SU-DHL-6 (cell line): ENCODE measurements around the gene SCRG1.
A peak's percentile ranks its signal among the peaks of the same experiment; 100 is the strongest.

ENCODE experiments used
- H2AFZ ChIP-seq: fragments of 200-600 bp; sonication (generic); 2 replicates; pipeline ENCODE4 v1.6.1; 2014; ENCODE audit warnings: low read depth, mild to moderate bottlenecking, moderate library complexity, mixed read lengths, antibody characterized with exemption, low read length; ENCODE audit not compliant: severe bottlenecking
- H3F3A ChIP-seq: fragments of 200-600 bp; shearing (Covaris generic); 2 replicates; pipeline ENCODE4 v1.6.0; 2016; ENCODE audit warnings: antibody characterized with exemption, mild to moderate bottlenecking; ENCODE audit not compliant: insufficient read depth
- H3K27ac ChIP-seq: fragments of 200-600 bp; sonication (generic); 2 replicates; pipeline ENCODE4 v1.5.1; 2016; ENCODE audit warnings: low read depth, mild to moderate bottlenecking, low read length, moderate library complexity, mixed read lengths
- H3K27me3 ChIP-seq: fragments of 200-600 bp; sonication (generic), shearing (Covaris generic); 2 replicates; pipeline ENCODE4 v1.6.0; 2014; ENCODE audit warnings: mild to moderate bottlenecking, low read length
- H3K36me3 ChIP-seq: fragments of 200-600 bp; sonication (generic); 2 replicates; pipeline ENCODE4 v1.6.1; 2014; ENCODE audit warnings: mild to moderate bottlenecking, low read length, mixed read lengths
- H3K4me2 ChIP-seq: fragments of 300-600, 200-600 bp; shearing (Covaris generic), sonication (generic); 2 replicates; pipeline ENCODE4 v1.6.0; 2014; ENCODE audit warnings: low read length, low read depth, mild to moderate bottlenecking; ENCODE audit not compliant: poor library complexity, severe bottlenecking
- H3K4me3 ChIP-seq: fragments of 200-600 bp; sonication (generic); 2 replicates; pipeline ENCODE4 v1.5.1; 2014; ENCODE audit warnings: antibody characterized with exemption, low read length, mild to moderate bottlenecking, mixed read lengths; ENCODE audit not compliant: insufficient read depth, poor library complexity, severe bottlenecking
- H3K79me2 ChIP-seq: fragments of 200-600 bp; sonication (generic); 2 replicates; pipeline ENCODE4 v1.6.1; 2014; ENCODE audit warnings: mild to moderate bottlenecking, low read length, moderate library complexity; ENCODE audit not compliant: insufficient read depth
- H3K9ac ChIP-seq: fragments of 200-600 bp; sonication (generic); 2 replicates; pipeline ENCODE4 v1.7.0; 2014; ENCODE audit warnings: mild to moderate bottlenecking, low read length
- H3K9me2 ChIP-seq: fragments of 200-600 bp; sonication (generic); replicated peaks from 2 replicates; pipeline ENCODE4 v1.6.1; 2014; ENCODE audit warnings: low read length; ENCODE audit not compliant: insufficient read depth
- H3K9me3 ChIP-seq: fragments of 200-600 bp; sonication (generic); 2 replicates; pipeline ENCODE4 v1.6.1; 2014; ENCODE audit warnings: low read length, mixed read lengths; ENCODE audit not compliant: insufficient read depth
- H4K20me1 ChIP-seq: fragments of 200-600 bp; sonication (generic); 2 replicates; pipeline ENCODE4 v1.6.1; 2014; ENCODE audit warnings: low read depth, mild to moderate bottlenecking, antibody characterized with exemption, low read length, moderate library complexity, mixed read lengths
- EZH2phosphoT487 ChIP-seq: fragments of 200-600 bp; sonication (generic), shearing (Covaris generic); conservative IDR thresholded peaks from 2 replicates; pipeline ENCODE4 v1.6.1; 2018; ENCODE audit warnings: mild to moderate bottlenecking, antibody characterized with exemption, low read length, moderate library complexity, mixed read lengths
- TF ChIP-seq, protein P1 (sequence below): fragments of 200-600 bp; sonication (generic); IDR thresholded peaks from one replicate; pipeline ENCODE4 v1.5.1; 2017; ENCODE audit warnings: antibody characterized with exemption, mild to moderate bottlenecking, low read length, moderate library complexity; ENCODE audit not compliant: insufficient read depth, poor library complexity, severe bottlenecking

SCRG1 gene

DNA sequence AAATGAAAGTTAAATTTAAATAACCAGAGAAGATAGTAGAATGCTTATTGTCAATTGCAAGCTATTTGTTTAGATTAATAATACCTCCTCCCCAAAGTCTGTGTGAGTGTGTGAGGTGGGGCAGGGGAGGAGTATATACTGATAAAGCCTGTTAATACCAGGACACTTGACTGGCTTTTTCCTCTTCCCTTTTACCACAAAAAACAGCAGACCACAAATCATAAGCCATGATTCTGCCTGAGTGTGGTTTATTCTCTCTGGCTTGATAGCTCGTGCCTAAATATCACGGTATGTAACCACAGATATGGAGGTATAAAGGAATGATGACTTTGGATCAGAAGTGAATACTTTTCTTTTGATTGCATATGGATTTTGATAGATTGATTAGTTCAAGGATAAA, 21.9 kb upstream of the SCRG1 start:
- Histone ChIP-seq H3K9me2 (no peaks in the 10 kb centered on the region), H3F3A (no peaks in the 10 kb centered on the region), H3K79me2 (no peaks in the 10 kb centered on the region), H4K20me1 (no peaks in the 10 kb centered on the region), H3K4me2 (no peak overlapping the region), H3K9ac (no peak overlapping the region), H3K27me3 (no peaks in the 10 kb centered on the region), H3K36me3 (no peaks in the 10 kb centered on the region), H2AFZ (no peak overlapping the region), H3K27ac (no peak overlapping the region), H3K9me3 (no peaks in the 10 kb centered on the region), H3K4me3 (no peak overlapping the region)
- no peak for TF ChIP-seq EZH2phosphoT487
- TF ChIP-seq, protein P1, sequence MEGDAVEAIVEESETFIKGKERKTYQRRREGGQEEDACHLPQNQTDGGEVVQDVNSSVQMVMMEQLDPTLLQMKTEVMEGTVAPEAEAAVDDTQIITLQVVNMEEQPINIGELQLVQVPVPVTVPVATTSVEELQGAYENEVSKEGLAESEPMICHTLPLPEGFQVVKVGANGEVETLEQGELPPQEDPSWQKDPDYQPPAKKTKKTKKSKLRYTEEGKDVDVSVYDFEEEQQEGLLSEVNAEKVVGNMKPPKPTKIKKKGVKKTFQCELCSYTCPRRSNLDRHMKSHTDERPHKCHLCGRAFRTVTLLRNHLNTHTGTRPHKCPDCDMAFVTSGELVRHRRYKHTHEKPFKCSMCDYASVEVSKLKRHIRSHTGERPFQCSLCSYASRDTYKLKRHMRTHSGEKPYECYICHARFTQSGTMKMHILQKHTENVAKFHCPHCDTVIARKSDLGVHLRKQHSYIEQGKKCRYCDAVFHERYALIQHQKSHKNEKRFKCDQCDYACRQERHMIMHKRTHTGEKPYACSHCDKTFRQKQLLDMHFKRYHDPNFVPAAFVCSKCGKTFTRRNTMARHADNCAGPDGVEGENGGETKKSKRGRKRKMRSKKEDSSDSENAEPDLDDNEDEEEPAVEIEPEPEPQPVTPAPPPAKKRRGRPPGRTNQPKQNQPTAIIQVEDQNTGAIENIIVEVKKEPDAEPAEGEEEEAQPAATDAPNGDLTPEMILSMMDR, result no peak

GRCh38 chr4:173420324-173420752, 21.4 kb upstream of the SCRG1 start:
- H2AFZ ChIP-seq, result no peak overlapping the region
- H3F3A ChIP-seq, result no peaks in the 10 kb centered on the region
- H3K79me2 ChIP-seq, result no peaks in the 10 kb centered on the region
- H3K4me2 ChIP-seq, result no peak overlapping the region
- no peaks in the 10 kb centered on the region for H3K27me3 ChIP-seq
- H3K9me3 ChIP-seq, result no peaks in the 10 kb centered on the region
- no peak overlapping the region for H3K4me3 ChIP-seq
- H3K27ac ChIP-seq, result no peak overlapping the region
- no peak for TF ChIP-seq EZH2phosphoT487
- TF ChIP-seq, protein P1, result peak; percentile 48
- H4K20me1 ChIP-seq, result no peaks in the 10 kb centered on the region
- no peaks in the 10 kb centered on the region for H3K36me3 ChIP-seq
- H3K9ac ChIP-seq, result no peak overlapping the region
- no peaks in the 10 kb centered on the region for H3K9me2 ChIP-seq

GRCh38 chr4:173418639-173419038, 19.7 kb upstream of the SCRG1 start:
- Histone ChIP-seq H3K4me2 (no peak overlapping the region), H4K20me1 (no peaks in the 10 kb centered on the region), H3K9me3 (no peaks in the 10 kb centered on the region), H3K27ac (no peak overlapping the region), H2AFZ (no peak overlapping the region), H3K9me2 (no peaks in the 10 kb centered on the region), H3K9ac (no peak overlapping the region), H3K27me3 (no peaks in the 10 kb centered on the region), H3K79me2 (no peaks in the 10 kb centered on the region), H3K36me3 (no peaks in the 10 kb centered on the region), H3K4me3 (no peak overlapping the region), H3F3A (no peaks in the 10 kb centered on the region)
- no peak for TF ChIP-seq EZH2phosphoT487
- TF ChIP-seq, protein P1, result no peak
